Gastrocnemius medialis (tissue), 4 donors: ENCODE measurements around the gene TLR5.

Experiments used
- CTCF ChIP-seq, 5 experiments: fragments of 450-650 bp in 3 of 5; fragments of 200-600 bp in 2 of 5; sonication (generic) in 2 of 5; IDR thresholded peaks in 4 of 5; conservative IDR thresholded peaks in 1 of 5; 1 replicate in 4 of 5; 2 replicates in 1 of 5; pipeline ENCODE4 v1.5.1; 2016 to 2019; ENCODE audit warnings: antibody characterized with exemption in 5 of 5, mild to moderate bottlenecking in 3 of 5, moderate library complexity in 3 of 5
- POLR2A ChIP-seq, 2 donors: fragments of 450-650 bp; IDR thresholded peaks; one replicate each; pipeline ENCODE4 v1.6.1; 2017; ENCODE audit warnings: antibody characterized with exemption in 2 of 2, mild to moderate bottlenecking in 2 of 2, moderate library complexity in 2 of 2

DNA sequence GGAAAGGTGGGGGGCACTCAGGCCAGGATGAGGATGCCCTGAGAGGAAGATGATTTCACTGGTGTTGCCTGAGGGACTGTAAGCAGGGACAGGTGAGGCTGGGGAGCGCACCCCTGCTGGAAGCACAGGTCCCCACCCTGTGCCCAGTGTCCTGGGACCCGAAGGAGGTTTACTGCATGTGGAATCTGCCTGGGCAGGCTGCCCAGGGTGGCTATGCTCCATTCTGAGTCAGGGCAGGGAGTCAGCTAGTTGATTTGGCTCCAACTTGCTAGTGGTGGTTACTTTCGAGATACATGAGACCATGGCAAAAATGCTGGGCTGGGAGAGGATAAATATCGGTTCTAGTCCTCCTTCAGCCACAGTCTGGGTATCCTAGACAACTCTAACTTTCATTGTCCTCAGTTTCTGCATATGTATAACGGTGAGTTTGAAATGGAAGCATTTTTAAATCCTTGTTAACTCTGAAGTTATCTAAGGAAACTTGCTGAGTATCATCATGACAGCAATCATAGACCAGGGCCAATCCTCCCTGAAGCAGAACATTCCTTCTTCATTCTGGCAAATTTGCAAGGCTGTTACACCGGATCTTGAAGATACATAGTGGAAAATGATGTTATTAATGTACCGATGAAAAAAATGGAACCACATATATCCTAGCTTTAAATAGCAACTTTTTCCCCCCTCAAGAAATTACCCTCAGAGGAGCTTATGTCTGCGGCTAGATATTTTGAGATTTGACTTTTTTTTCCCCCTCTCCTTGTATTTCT, 7.7 kb downstream of the TLR5 start:
- TF ChIP-seq CTCF (IDR thresholded peaks at IDR 0.05 in 4 of 5, conservative IDR thresholded peaks at IDR 0.05 in 1 of 5) (no peak), POLR2A (IDR thresholded peaks at IDR 0.05) (no peak)
